GM21447 (cell line): Measurements from ENCODE around the gene ZNF502.

Experiments
- ATAC-seq: cut with Tn5 transposase; IDR thresholded peaks from one replicate; pipeline ENCODE4 v1.9.1; 2021; ENCODE audit not compliant: unreplicated experiment

ZNF502 gene

DNA sequence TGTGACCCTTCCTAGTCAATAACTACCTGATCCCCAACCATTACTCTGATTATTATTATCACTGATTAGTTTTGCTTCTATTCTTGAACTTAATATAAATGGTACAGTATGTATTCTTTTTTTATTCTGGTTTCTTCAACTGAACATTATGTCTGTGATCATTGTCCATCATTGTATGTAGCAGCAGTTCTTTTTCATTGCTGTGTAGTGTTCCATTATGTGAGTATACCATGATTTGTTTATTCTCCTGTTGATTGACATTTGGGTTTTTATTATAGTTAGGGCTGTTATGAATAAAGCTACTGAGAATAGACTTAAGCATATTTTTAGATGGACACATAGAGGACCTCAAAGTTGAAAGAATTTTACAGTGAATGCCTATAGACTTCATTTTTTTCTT is 51.8 kb downstream of the ZNF502 start:
- no peak for ATAC-seq

DNA sequence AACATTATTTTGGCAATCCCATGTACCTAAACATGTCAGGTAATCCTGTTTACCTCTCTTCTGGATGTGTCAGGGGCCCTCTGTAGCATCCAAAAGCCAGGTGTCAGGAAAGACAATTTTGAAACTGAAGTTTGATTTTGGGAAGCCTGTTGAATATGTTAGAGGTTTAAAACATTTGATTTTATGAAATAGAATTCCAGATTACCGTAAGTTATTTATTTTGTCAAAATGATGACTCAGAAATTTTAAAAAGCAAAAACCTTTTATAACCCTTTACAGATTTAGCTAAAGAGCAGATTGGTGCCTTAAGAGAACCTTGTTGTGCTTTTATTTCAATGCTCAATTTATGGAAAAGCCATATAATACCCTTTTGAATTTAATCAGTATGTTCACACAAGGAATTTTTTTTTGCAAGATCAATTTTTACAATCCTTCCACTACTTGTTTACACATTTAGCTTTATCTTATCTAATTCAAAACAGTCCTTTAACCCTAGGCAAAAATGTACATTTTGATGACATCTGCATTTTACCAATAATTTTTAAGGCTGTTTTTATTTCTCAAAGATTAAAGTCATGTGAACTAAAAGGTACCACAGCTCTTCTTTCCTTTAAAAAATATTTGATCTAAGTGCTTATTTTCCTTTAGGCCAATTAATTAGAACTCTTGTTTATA is 59.1 kb downstream of the ZNF502 start:
- ATAC-seq: no peak

DNA sequence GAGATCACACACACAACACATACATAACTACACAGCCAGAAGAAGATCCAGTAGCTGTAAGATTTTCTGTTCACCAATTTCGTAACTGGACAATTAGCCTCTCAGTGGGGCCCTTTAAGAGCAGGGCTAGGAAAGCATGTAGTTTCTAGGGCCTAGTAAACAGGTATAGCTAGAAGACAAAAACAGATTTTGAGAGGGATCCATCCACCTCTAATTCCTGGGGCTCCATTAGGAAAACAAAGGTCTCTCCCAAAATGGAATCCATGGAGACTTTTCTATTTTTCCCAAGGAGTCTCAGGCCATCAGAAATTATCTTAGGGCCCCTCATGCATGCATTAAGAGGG is 59.6 kb downstream of the ZNF502 start:
- ATAC-seq: no peak
